Astrocyte of the cerebellum (primary cell): Measurements from ENCODE around the gene FLCN.

Source experiments
- DNase-seq: peaks from one replicate; pipeline ENCODE4 v3.0.0-alpha.2; 2011; ENCODE audit warnings: low read depth
- H3K4me3 ChIP-seq: 2 replicates; pipeline ENCODE4 v1.5.1; 2011; ENCODE audit warnings: mild to moderate bottlenecking, low read depth, low read length, moderate library complexity
- CTCF ChIP-seq: IDR thresholded peaks from 2 replicates; pipeline ENCODE4 v1.5.1; 2012; ENCODE audit warnings: low read length, low read depth, moderate library complexity, mild to moderate bottlenecking; ENCODE audit errors: missing control alignments
- in situ Hi-C: cut with HindIII; loops from 2 replicates; pipeline ENCODE4 v1.10.0; 2017; ENCODE audit warnings: low sequenced_read_pairs

FLCN gene

GRCh38 chr17:17214646-17215436 lies 22.1 kb downstream of the FLCN start:
- H3K4me3 ChIP-seq = no peak overlapping the region
- in situ Hi-C loops = no loop called here
- no peak for DNase-seq
- no peak for TF ChIP-seq CTCF

GRCh38 chr17:17213775-17214174 lies 23.2 kb downstream of the FLCN start:
- TF ChIP-seq CTCF = no peak
- in situ Hi-C loops = no loop called here
- H3K4me3 ChIP-seq = no peak overlapping the region
- DNase-seq = no peak

- DNase-seq = no peak
- no peak for TF ChIP-seq CTCF
- H3K4me3 ChIP-seq = no peak overlapping the region
- in situ Hi-C loops = no loop called here
These were observed 29.0 kb downstream of the FLCN start for GRCh38 chr17:17207998-17208397.

- no peak for DNase-seq
- in situ Hi-C loops = no loop called here
- no peak for TF ChIP-seq CTCF
- H3K4me3 ChIP-seq = no peak overlapping the region
These were observed 30.0 kb downstream of the FLCN start for GRCh38 chr17:17206913-17207335.

- peak within 1 kb of the TSS; percentile 35 for H3K4me3 ChIP-seq
- in situ Hi-C loops = no loop called here
- no peak for DNase-seq
- TF ChIP-seq CTCF = no peak
These were observed 30.6 kb downstream of the FLCN start, which contains the start of gene PLD6 for GRCh38 chr17:17206124-17206912. Gene PLD6, minus strand, starts transcription at chr17:17206333. Its CDS starts 47 bp downstream, at chr17:17206286.

GRCh38 chr17:17205368-17206123 lies 31.4 kb downstream of the FLCN start:
- H3K4me3 ChIP-seq = peak overlapping the region; percentile 35
- no peak for DNase-seq
- no peak for TF ChIP-seq CTCF
- in situ Hi-C loops = no loop called here
